ENCODE results near the gene BTNL9.
"Not testable (repeated sequence)": the region's sequence is repeated elsewhere in the genome, so short reads cannot be mapped to it uniquely, and the experiment has no call there.

BTNL9 gene

GRCh38 chr5:181097759-181098491, 57.9 kb downstream of the BTNL9 start:
- Mint-ChIP-seq H3K4me1 (ENCODE audit: low read depth) (peaks cover 10% of the 10 kb centered on the region), H3K27me3 (peaks cover 30% of the 10 kb centered on the region)
- not testable (repeated sequence) for H3K9me3 Mint-ChIP-seq; H3K4me3 Mint-ChIP-seq; H3K36me3 Mint-ChIP-seq (ENCODE audit: low read depth); H3K27ac Mint-ChIP-seq

GRCh38 chr5:181098762-181099601, 58.9 kb downstream of the BTNL9 start:
- H3K27me3 Mint-ChIP-seq: peaks cover 27% of the 10 kb centered on the region
- peaks cover 14% of the 10 kb centered on the region for H3K4me1 Mint-ChIP-seq (ENCODE audit: low read depth)
- H3K27ac Mint-ChIP-seq: no peak overlapping the region
- H3K4me3 Mint-ChIP-seq: peak overlapping the region; percentile 23
- no peaks in the 10 kb centered on the region for H3K9me3 Mint-ChIP-seq
- no peaks in the 10 kb centered on the region for H3K36me3 Mint-ChIP-seq (ENCODE audit: low read depth)

GRCh38 chr5:181099602-181100086, 59.6 kb downstream of the BTNL9 start:
- peak overlapping the region; percentile 17 for H3K4me3 Mint-ChIP-seq
- H3K36me3 Mint-ChIP-seq (ENCODE audit: low read depth): no peaks in the 10 kb centered on the region
- H3K27ac Mint-ChIP-seq: no peak overlapping the region
- peaks cover 33% of the 10 kb centered on the region for H3K27me3 Mint-ChIP-seq
- H3K4me1 Mint-ChIP-seq (ENCODE audit: low read depth): peaks cover 21% of the 10 kb centered on the region
- H3K9me3 Mint-ChIP-seq: no peaks in the 10 kb centered on the region

- no peak overlapping the region for H3K4me3 Mint-ChIP-seq
- peaks cover 21% of the 10 kb centered on the region for H3K4me1 Mint-ChIP-seq (ENCODE audit: low read depth)
- peaks cover 33% of the 10 kb centered on the region for H3K27me3 Mint-ChIP-seq
- no peak overlapping the region for H3K27ac Mint-ChIP-seq
- H3K36me3 Mint-ChIP-seq (ENCODE audit: low read depth): no peaks in the 10 kb centered on the region
- no peaks in the 10 kb centered on the region for H3K9me3 Mint-ChIP-seq
Observed at GRCh38 chr5:181100121-181100875, 60.2 kb downstream of the BTNL9 start.

- Mint-ChIP-seq H3K27me3 (peaks cover 41% of the 10 kb centered on the region), H3K4me1 (ENCODE audit: low read depth) (peaks cover 21% of the 10 kb centered on the region)
- not testable (repeated sequence) for H3K27ac Mint-ChIP-seq; H3K9me3 Mint-ChIP-seq; H3K4me3 Mint-ChIP-seq; H3K36me3 Mint-ChIP-seq (ENCODE audit: low read depth)
Observed at GRCh38 chr5:181101030-181101641, 61.1 kb downstream of the BTNL9 start.

GRCh38 chr5:181101930-181102674, 62.0 kb downstream of the BTNL9 start:
- not testable (repeated sequence) for H3K36me3 Mint-ChIP-seq (ENCODE audit: low read depth); H3K9me3 Mint-ChIP-seq; H3K27ac Mint-ChIP-seq; H3K4me3 Mint-ChIP-seq
- H3K27me3 Mint-ChIP-seq: peaks cover 44% of the 10 kb centered on the region
- peaks cover 21% of the 10 kb centered on the region for H3K4me1 Mint-ChIP-seq (ENCODE audit: low read depth)

GRCh38 chr5:181104259-181104568, 64.1 kb downstream of the BTNL9 start:
- H3K36me3 Mint-ChIP-seq (ENCODE audit: low read depth); H3K9me3 Mint-ChIP-seq: not testable (repeated sequence)
- Mint-ChIP-seq H3K4me3 (peak overlapping the region; percentile 87), H3K4me1 (ENCODE audit: low read depth) (peaks cover 21% of the 10 kb centered on the region), H3K27ac (peak overlapping the region; percentile 90), H3K27me3 (peaks cover 53% of the 10 kb centered on the region)

GRCh38 chr5:181104606-181105390, 64.7 kb downstream of the BTNL9 start:
- peaks cover 51% of the 10 kb centered on the region for H3K27me3 Mint-ChIP-seq
- H3K9me3 Mint-ChIP-seq, H3K4me3 Mint-ChIP-seq: not testable (repeated sequence)

GRCh38 chr5:181105391-181106025, 65.4 kb downstream of the BTNL9 start:
- H3K4me3 Mint-ChIP-seq: no peak overlapping the region
- no peak overlapping the region for H3K27ac Mint-ChIP-seq
- H3K9me3 Mint-ChIP-seq: no peaks in the 10 kb centered on the region
- H3K4me1 Mint-ChIP-seq (ENCODE audit: low read depth): peaks cover 10% of the 10 kb centered on the region
- peaks cover 51% of the 10 kb centered on the region for H3K27me3 Mint-ChIP-seq
- H3K36me3 Mint-ChIP-seq (ENCODE audit: low read depth): no peaks in the 10 kb centered on the region

More at GRCh38 chr5:181104606-181105390, 64.7 kb downstream of the BTNL9 start:
- peaks cover 15% of the 10 kb centered on the region for H3K4me1 Mint-ChIP-seq (ENCODE audit: low read depth)
- H3K36me3 Mint-ChIP-seq (ENCODE audit: low read depth); H3K27ac Mint-ChIP-seq: not testable (repeated sequence)

GRCh38 chr5:181107699-181108098, 67.6 kb downstream of the BTNL9 start:
- H3K27me3 Mint-ChIP-seq: peaks cover 70% of the 10 kb centered on the region
- peaks cover 10% of the 10 kb centered on the region for H3K4me1 Mint-ChIP-seq (ENCODE audit: low read depth)
- no peaks in the 10 kb centered on the region for H3K36me3 Mint-ChIP-seq (ENCODE audit: low read depth)
- H3K9me3 Mint-ChIP-seq: no peaks in the 10 kb centered on the region
- H3K27ac Mint-ChIP-seq: no peak overlapping the region
- H3K4me3 Mint-ChIP-seq: no peak overlapping the region

- Mint-ChIP-seq H3K4me1 (ENCODE audit: low read depth) (peaks cover 8% of the 10 kb centered on the region), H3K4me3 (no peak overlapping the region), H3K36me3 (ENCODE audit: low read depth) (no peaks in the 10 kb centered on the region), H3K27ac (no peak overlapping the region), H3K27me3 (peaks cover 70% of the 10 kb centered on the region), H3K9me3 (no peaks in the 10 kb centered on the region)
Observed at GRCh38 chr5:181108578-181109165, 68.6 kb downstream of the BTNL9 start.

GRCh38 chr5:181109489-181110013, 69.5 kb downstream of the BTNL9 start:
- Mint-ChIP-seq H3K4me1 (ENCODE audit: low read depth) (peaks cover 1% of the 10 kb centered on the region), H3K9me3 (no peaks in the 10 kb centered on the region), H3K27me3 (peaks cover 71% of the 10 kb centered on the region), H3K27ac (no peak overlapping the region), H3K36me3 (ENCODE audit: low read depth) (no peaks in the 10 kb centered on the region), H3K4me3 (no peak overlapping the region)

GRCh38 chr5:181111010-181111409, 70.9 kb downstream of the BTNL9 start:
- Mint-ChIP-seq H3K4me3 (no peak overlapping the region), H3K9me3 (no peaks in the 10 kb centered on the region), H3K27me3 (peaks cover 73% of the 10 kb centered on the region), H3K27ac (no peak overlapping the region), H3K36me3 (ENCODE audit: low read depth) (no peaks in the 10 kb centered on the region), H3K4me1 (ENCODE audit: low read depth) (no peaks in the 10 kb centered on the region)

Data from stimulated activated naive CD8-positive, alpha-beta T cell treated with anti-CD3 and anti-CD28 coated beads, Interleukin-15, Interleukin-2, amounts not matched to agents 100 ng/mL and 50 ng/mL, for 24 hours (primary cell).